ENCODE results near the gene AKT3.

- no peak for TF ChIP-seq CTCF (IDR thresholded peaks at IDR 0.05)
- TF ChIP-seq POLR2A (IDR thresholded peaks at IDR 0.05), result no peak
- no peak for TF ChIP-seq EP300 (IDR thresholded peaks at IDR 0.05)
Observed at GRCh38 chr1:243837907-243838535, 12.0 kb downstream of the AKT3 start.
